Smooth muscle cell (in vitro differentiated cells): ENCODE data around the gene MED23. TPM values are rescaled to one million over a fixed set of nuclear protein-coding genes. Genes with fewer than 3 reads are reported as not detected.

Experiments
- DNase-seq: peaks from one replicate; lab custom pipeline; 2025; ENCODE audit not compliant: unreplicated experiment; lab: John Stamatoyannopoulos, UW
- H2AFZ ChIP-seq: fragments of 200-600 bp; sonication (generic); 2 replicates; pipeline ENCODE4 v1.6.0; 2016; ENCODE audit warnings: antibody characterized with exemption, low read depth, mild to moderate bottlenecking
- H3F3A ChIP-seq: fragments of 200-600 bp; sonication (generic); 2 replicates; pipeline ENCODE4 v1.6.0; 2017; ENCODE audit warnings: antibody characterized with exemption, low read depth
- H3K27ac ChIP-seq: fragments of 200-600 bp; sonication (generic); 2 replicates; pipeline ENCODE4 v1.5.1; 2016; ENCODE audit warnings: low read depth, mild to moderate bottlenecking
- H3K27me3 ChIP-seq: fragments of 200-600 bp; sonication (generic); 2 replicates; pipeline ENCODE4 v1.6.1; 2016; ENCODE audit warnings: low read depth, mild to moderate bottlenecking
- H3K36me3 ChIP-seq: fragments of 200-600 bp; sonication (generic); 2 replicates; pipeline ENCODE4 v1.5.1; 2016; ENCODE audit warnings: low read depth
- H3K4me1 ChIP-seq: fragments of 200-600 bp; sonication (generic); 2 replicates; pipeline ENCODE4 v1.5.1; 2016; ENCODE audit warnings: low read depth
- H3K4me2 ChIP-seq: fragments of 200-600 bp; sonication (generic); 2 replicates; pipeline ENCODE4 v1.6.0; 2016; ENCODE audit warnings: mild to moderate bottlenecking
- H3K4me3 ChIP-seq: fragments of 200-600 bp; sonication (generic); 2 replicates; pipeline ENCODE4 v1.5.1; 2016; ENCODE audit warnings: mild to moderate bottlenecking
- H3K79me2 ChIP-seq: fragments of 200-600 bp; sonication (generic); 2 replicates; pipeline ENCODE4 v1.6.0; 2016; ENCODE audit warnings: low read depth, mild to moderate bottlenecking
- H3K9ac ChIP-seq: fragments of 200-600 bp; sonication (generic); 2 replicates; pipeline ENCODE4 v1.6.0; 2016; ENCODE audit warnings: low read depth
- H3K9me3 ChIP-seq: fragments of 200-600 bp; sonication (generic); replicated peaks from 2 replicates; pipeline ENCODE4 v1.5.1; 2016; ENCODE audit warnings: low read depth
- H4K20me1 ChIP-seq: fragments of 200-600 bp; sonication (generic); 2 replicates; pipeline ENCODE4 v1.6.0; 2016; ENCODE audit warnings: low read depth
- WGBS: methylation state at CpG from one replicate; pipeline ENCODE4 v1.1.7; 2016; ENCODE audit warnings: low lambda C conversion rate; 5-methylcytosine and 5-hydroxymethylcytosine counted together
- polyA plus RNA-seq: library from polyadenylated mRNA; unstranded; fragments of >200 nt; fragmentation: Nextera tagmentation; extraction: Ambion mirVana; gene quantifications from 2 replicates; pipeline ENCODE4 v1.2.1, GENCODE V29; 2016
- total RNA-seq: library from RNA; depleted of rRNA; stranded (reverse); fragments of >200 nt; gene quantifications from 2 replicates; pipeline ENCODE4 v1.2.3, GENCODE V29; 2014
- TF ChIP-seq, protein P1 (sequence below): fragments of 200-600 bp; sonication (generic); IDR thresholded peaks from 2 replicates; pipeline ENCODE4 v1.5.1; 2017; ENCODE audit warnings: borderline replicate concordance, mild to moderate bottlenecking, antibody characterized with exemption; ENCODE audit not compliant: insufficient read depth, poor library complexity, severe bottlenecking

The MED23 gene
- total and polyA plus RNA-seq, 2 experiments from 2014 or later = 17.1 to 46.4 TPM

DNA sequence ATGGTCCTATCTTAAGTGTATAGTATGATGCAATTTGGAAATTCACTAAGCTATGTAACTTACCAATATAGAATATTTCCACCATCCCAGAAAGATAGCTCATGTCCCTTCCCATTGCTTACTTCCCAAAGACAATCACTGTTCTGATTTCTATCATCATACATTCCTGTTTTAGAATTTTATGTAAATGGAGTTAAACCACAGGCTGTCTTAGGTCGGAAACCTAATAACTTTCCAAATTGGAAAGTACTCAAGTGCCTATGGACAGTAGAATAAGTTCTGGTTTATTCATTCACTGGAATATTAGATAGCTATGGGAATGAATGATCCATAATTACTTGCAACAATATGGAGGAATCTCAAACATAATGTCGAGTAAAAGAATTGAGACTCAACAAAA lies 29.2 kb upstream of the MED23 start:
- no peaks in the 10 kb centered on the region for H3K27me3 ChIP-seq
- 83% methylated on average over 2 of the region's 2 CpGs for WGBS
- no peaks in the 10 kb centered on the region for H4K20me1 ChIP-seq
- H3K79me2 ChIP-seq = no peaks in the 10 kb centered on the region
- H3F3A ChIP-seq = no peaks in the 10 kb centered on the region
- no peak overlapping the region for H3K27ac ChIP-seq
- H3K4me2 ChIP-seq = no peak overlapping the region
- no peaks in the 10 kb centered on the region for H3K4me1 ChIP-seq
- H3K36me3 ChIP-seq = no peaks in the 10 kb centered on the region
- no peak for DNase-seq
- TF ChIP-seq, protein P1, sequence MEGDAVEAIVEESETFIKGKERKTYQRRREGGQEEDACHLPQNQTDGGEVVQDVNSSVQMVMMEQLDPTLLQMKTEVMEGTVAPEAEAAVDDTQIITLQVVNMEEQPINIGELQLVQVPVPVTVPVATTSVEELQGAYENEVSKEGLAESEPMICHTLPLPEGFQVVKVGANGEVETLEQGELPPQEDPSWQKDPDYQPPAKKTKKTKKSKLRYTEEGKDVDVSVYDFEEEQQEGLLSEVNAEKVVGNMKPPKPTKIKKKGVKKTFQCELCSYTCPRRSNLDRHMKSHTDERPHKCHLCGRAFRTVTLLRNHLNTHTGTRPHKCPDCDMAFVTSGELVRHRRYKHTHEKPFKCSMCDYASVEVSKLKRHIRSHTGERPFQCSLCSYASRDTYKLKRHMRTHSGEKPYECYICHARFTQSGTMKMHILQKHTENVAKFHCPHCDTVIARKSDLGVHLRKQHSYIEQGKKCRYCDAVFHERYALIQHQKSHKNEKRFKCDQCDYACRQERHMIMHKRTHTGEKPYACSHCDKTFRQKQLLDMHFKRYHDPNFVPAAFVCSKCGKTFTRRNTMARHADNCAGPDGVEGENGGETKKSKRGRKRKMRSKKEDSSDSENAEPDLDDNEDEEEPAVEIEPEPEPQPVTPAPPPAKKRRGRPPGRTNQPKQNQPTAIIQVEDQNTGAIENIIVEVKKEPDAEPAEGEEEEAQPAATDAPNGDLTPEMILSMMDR = no peak
- H2AFZ ChIP-seq = no peak overlapping the region
- no peak overlapping the region for H3K9ac ChIP-seq
- H3K4me3 ChIP-seq = no peak overlapping the region
- H3K9me3 ChIP-seq = no peaks in the 10 kb centered on the region

DNA sequence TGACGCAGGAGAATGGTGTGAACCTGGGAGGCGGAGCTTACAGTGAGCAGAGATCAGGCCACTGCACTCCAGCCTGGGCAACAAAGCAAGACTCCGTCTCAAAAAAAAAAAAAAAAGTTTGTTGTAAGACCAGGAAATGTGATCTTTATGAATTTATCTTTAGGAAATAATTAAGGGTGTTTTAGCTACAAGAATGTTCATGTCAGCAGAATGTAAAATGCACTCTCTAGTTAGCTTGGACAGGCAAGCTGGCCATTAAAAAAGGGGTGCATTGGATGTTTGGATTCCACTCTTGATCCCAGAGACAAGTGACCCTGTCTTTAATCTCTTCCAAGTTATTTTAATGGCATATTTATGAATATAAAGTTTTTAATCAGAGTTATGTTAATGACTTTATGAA lies 28.6 kb upstream of the MED23 start:
- H3K27ac ChIP-seq = no peak overlapping the region
- H3K36me3 ChIP-seq = no peaks in the 10 kb centered on the region
- H3K4me3 ChIP-seq = no peak overlapping the region
- TF ChIP-seq, protein P1 = no peak
- no peak overlapping the region for H3K9ac ChIP-seq
- no peaks in the 10 kb centered on the region for H3K27me3 ChIP-seq
- 98% methylated on average over 3 of the region's 3 CpGs for WGBS
- H3F3A ChIP-seq = no peaks in the 10 kb centered on the region
- H2AFZ ChIP-seq = no peak overlapping the region
- no peaks in the 10 kb centered on the region for H3K79me2 ChIP-seq
- no peaks in the 10 kb centered on the region for H4K20me1 ChIP-seq
- no peak overlapping the region for H3K4me2 ChIP-seq
- no peak for DNase-seq
- H3K9me3 ChIP-seq = no peaks in the 10 kb centered on the region
- H3K4me1 ChIP-seq = no peaks in the 10 kb centered on the region

DNA sequence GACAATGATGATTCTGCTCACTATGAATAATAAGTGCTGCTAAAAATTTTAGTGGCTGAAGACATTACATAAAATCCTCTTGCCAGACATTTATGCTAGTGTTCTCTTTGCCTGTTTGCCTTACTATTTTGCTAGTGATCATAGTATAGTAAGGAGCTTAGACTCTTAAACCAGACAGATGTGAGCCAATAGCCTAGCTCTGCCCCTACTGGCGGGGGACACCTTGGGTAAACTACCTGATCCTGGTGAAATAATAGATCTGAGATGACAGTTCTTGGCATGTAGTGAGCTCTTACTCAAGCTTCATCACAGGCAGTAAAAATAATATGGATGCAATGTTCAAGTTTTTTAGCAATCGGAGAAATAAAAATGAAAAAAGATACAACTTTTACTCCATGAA lies 27.9 kb upstream of the MED23 start:
- no peak for DNase-seq
- Histone ChIP-seq H3F3A (no peaks in the 10 kb centered on the region), H4K20me1 (no peaks in the 10 kb centered on the region), H3K9ac (no peak overlapping the region), H3K4me1 (no peaks in the 10 kb centered on the region), H3K27ac (no peak overlapping the region), H3K4me3 (no peak overlapping the region), H2AFZ (no peak overlapping the region), H3K9me3 (no peaks in the 10 kb centered on the region), H3K79me2 (no peaks in the 10 kb centered on the region), H3K27me3 (no peaks in the 10 kb centered on the region), H3K4me2 (no peak overlapping the region), H3K36me3 (no peaks in the 10 kb centered on the region)
- TF ChIP-seq, protein P1 = no peak
- WGBS = 91% methylated on average over 2 of the region's 2 CpGs

DNA sequence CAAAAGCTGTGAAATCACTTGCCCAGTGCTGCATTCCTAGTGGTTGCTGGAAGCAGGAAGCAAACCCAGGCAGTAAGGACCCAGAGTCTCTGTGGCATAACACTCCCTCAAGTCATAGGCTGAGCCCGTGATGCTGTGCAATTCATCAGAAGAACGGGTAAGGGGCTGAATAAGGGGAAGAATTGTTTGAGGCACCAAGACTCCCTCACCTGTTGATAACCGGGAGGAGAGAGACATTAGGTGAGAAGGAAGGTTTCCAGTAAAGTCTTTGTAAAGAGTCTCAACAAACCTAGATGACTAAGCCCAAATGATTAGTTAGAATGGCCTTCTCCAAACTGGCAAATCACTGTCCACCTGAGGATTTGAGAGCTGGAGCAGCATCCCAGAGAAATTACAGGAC lies 27.3 kb upstream of the MED23 start:
- no peak overlapping the region for H3K27ac ChIP-seq
- H3K4me3 ChIP-seq = no peak overlapping the region
- no peak overlapping the region for H3K4me2 ChIP-seq
- H3K27me3 ChIP-seq = no peaks in the 10 kb centered on the region
- H3F3A ChIP-seq = no peaks in the 10 kb centered on the region
- no peaks in the 10 kb centered on the region for H3K36me3 ChIP-seq
- WGBS = 92% methylated on average over 3 of the region's 3 CpGs
- no peaks in the 10 kb centered on the region for H3K79me2 ChIP-seq
- DNase-seq = no peak
- TF ChIP-seq, protein P1 = no peak
- no peaks in the 10 kb centered on the region for H3K4me1 ChIP-seq
- no peak overlapping the region for H3K9ac ChIP-seq
- no peaks in the 10 kb centered on the region for H3K9me3 ChIP-seq
- no peak overlapping the region for H2AFZ ChIP-seq
- H4K20me1 ChIP-seq = no peaks in the 10 kb centered on the region
